SHP77 (cell line): ENCODE results near the gene P2RX3.

Source experiments
- DNase-seq, 2 experiments: peaks; one replicate each; lab custom pipeline; 2025; lab: John Stamatoyannopoulos, UW

Gene P2RX3

GRCh38 chr11:57373146-57373545, 35.0 kb downstream of the P2RX3 start:
- no peak for DNase-seq

- no peak for DNase-seq
Measured at GRCh38 chr11:57374966-57375365, 36.8 kb downstream of the P2RX3 start.

- DNase-seq = no peak
Measured at GRCh38 chr11:57375490-57375889, 37.3 kb downstream of the P2RX3 start.

GRCh38 chr11:57376095-57377090, 38.2 kb downstream of the P2RX3 start:
- DNase-seq = no peak

GRCh38 chr11:57377107-57377506, 39.0 kb downstream of the P2RX3 start:
- DNase-seq = no peak

GRCh38 chr11:57378186-57378585, 40.0 kb downstream of the P2RX3 start:
- no peak for DNase-seq

GRCh38 chr11:57379732-57380131, 41.6 kb downstream of the P2RX3 start:
- no peak for DNase-seq

- DNase-seq = no peak
Measured at GRCh38 chr11:57380975-57381374, 42.8 kb downstream of the P2RX3 start, which contains the start of gene PRG3. TSS of gene PRG3 (minus strand) at chr11:57381150. CDS start at chr11:57380708, 442 bp downstream.

- DNase-seq = no peak
Measured at GRCh38 chr11:57386178-57386940, 48.2 kb downstream of the P2RX3 start.

- DNase-seq = no peak
Measured at GRCh38 chr11:57387289-57388030, 49.3 kb downstream of the P2RX3 start.

GRCh38 chr11:57390535-57390934, 52.4 kb downstream of the P2RX3 start, which contains the start of gene PRG2:
TSS of gene PRG2 (minus strand) at chr11:57390650. CDS start at chr11:57389944, 706 bp downstream.
- DNase-seq = no peak

- no peak for DNase-seq
Measured at GRCh38 chr11:57391111-57391510, 53.0 kb downstream of the P2RX3 start.

GRCh38 chr11:57391539-57391938, 53.4 kb downstream of the P2RX3 start:
- no peak for DNase-seq

GRCh38 chr11:57392066-57392762, 54.1 kb downstream of the P2RX3 start:
- DNase-seq = no peak

- DNase-seq = no peak
Measured at GRCh38 chr11:57392763-57393105, 54.6 kb downstream of the P2RX3 start.

- no peak for DNase-seq
Measured at GRCh38 chr11:57394203-57394965, 56.2 kb downstream of the P2RX3 start.

- no peak for DNase-seq
Measured at GRCh38 chr11:57395905-57396623, 57.9 kb downstream of the P2RX3 start.

GRCh38 chr11:57396744-57397143, 58.6 kb downstream of the P2RX3 start:
- no peak for DNase-seq

- no peak for DNase-seq
Measured at GRCh38 chr11:57397394-57397990, 59.3 kb downstream of the P2RX3 start.

- no peak for DNase-seq
Measured at GRCh38 chr11:57399221-57399620, 61.1 kb downstream of the P2RX3 start.
